ENCODE measurements around the gene NSA2.
"Not testable (repeated sequence)": the region's sequence is repeated elsewhere in the genome, so short reads cannot be mapped to it uniquely, and the experiment has no call there.

NSA2 gene

GRCh38 chr5:74767579-74767913 lies 497 bp downstream of the NSA2 start:
- ChIA-PET POLR2A (no interaction called here), CTCF (interaction anchor here (0.9 to 1.8 kb wide), 5 partner anchors 8 to 29 kb away, joined by 4 to 7 read pairs (median 5); no protein-coding TSS in a partner anchor)
- DNase-seq (ENCODE audit: extremely low spot score) = peak; percentile 19
- TF ChIP-seq CTCF (IDR thresholded peaks at IDR 0.05; ENCODE audit: control extremely low read depth, extremely low read depth, low read depth, missing control alignments) = no peak

DNA sequence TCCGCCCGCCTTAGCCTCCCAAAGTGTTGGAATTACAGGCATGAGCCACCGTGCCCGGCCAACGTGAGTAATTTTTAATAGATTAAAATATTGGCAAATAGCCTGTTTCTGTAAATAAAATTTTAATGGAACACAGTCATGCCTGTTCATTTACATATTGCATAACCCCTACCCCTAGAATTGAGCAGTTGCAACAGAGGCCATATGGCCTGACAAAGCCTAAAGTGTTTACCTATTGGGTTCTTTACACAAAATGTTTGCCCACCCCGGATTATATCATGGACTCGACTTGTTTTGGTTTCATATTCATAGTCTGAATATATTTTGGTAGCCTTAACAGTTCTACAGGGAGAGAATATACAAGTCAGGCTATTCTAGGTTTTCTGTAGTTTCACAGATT lies 5.3 kb downstream of the NSA2 start:
- ChIA-PET CTCF (interaction anchor here (1.6 to 4.1 kb wide), 2 partner anchors 9 to 13 kb away, joined by 5 to 18 read pairs; no protein-coding TSS in a partner anchor), POLR2A (no interaction called here)
- DNase-seq (ENCODE audit: extremely low spot score) = no peak
- TF ChIP-seq CTCF (IDR thresholded peaks at IDR 0.05; ENCODE audit: control extremely low read depth, extremely low read depth, low read depth, missing control alignments) = no peak

DNA sequence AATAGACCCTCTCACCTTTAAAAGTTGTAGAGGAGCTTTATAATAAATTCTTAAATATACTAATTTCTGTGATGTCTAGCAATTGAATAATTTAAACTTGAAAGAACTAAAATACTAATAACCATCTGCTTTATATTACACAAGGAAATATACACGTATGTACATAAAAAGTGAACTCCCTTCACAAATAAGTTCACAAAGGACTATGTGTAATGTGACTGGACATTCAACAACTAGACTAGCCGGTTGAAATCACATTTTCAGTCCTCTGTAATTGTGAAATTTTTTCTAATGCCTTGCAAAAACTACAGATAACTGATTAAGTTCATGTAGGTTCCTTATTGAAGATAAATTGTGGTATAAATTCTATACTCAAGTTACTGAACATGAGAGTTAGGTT lies 11.6 kb downstream of the NSA2 start:
- ChIA-PET CTCF (interaction anchor here (1.5 to 1.6 kb wide), 2 partner anchors 8 to 11 kb away, joined by 4 to 5 read pairs; partner anchors contain the start of genes GFM2 and NSA2), POLR2A (no interaction called here)

GRCh38 chr5:74786851-74787250 lies 19.8 kb downstream of the NSA2 start:
- ChIA-PET POLR2A (no interaction called here), CTCF (interaction anchor here (0.9 to 1.7 kb wide), 4 partner anchors 9 to 20 kb away, joined by 3 to 5 read pairs (median 4); partner anchors contain the start of genes GFM2 and NSA2)
- TF ChIP-seq CTCF (IDR thresholded peaks at IDR 0.05; ENCODE audit: control extremely low read depth, extremely low read depth, low read depth, missing control alignments) = no peak
- no peak for DNase-seq (ENCODE audit: extremely low spot score)

More for the DNA sequence above, 11.6 kb downstream of the NSA2 start:
- TF ChIP-seq CTCF (IDR thresholded peaks at IDR 0.05; ENCODE audit: control extremely low read depth, extremely low read depth, low read depth, missing control alignments) = no peak
- no peak for DNase-seq (ENCODE audit: extremely low spot score)

- CTCF ChIA-PET = interaction anchor here (0.9 to 1.7 kb wide), 4 partner anchors 9 to 21 kb away, joined by 3 to 5 read pairs (median 4); partner anchors contain the start of genes GFM2 and NSA2
- POLR2A ChIA-PET = no interaction called here
- DNase-seq (ENCODE audit: extremely low spot score) = no peak
- no peak for TF ChIP-seq CTCF (IDR thresholded peaks at IDR 0.05; ENCODE audit: control extremely low read depth, extremely low read depth, low read depth, missing control alignments)
Observed at GRCh38 chr5:74787424-74787823, 20.4 kb downstream of the NSA2 start.

DNA sequence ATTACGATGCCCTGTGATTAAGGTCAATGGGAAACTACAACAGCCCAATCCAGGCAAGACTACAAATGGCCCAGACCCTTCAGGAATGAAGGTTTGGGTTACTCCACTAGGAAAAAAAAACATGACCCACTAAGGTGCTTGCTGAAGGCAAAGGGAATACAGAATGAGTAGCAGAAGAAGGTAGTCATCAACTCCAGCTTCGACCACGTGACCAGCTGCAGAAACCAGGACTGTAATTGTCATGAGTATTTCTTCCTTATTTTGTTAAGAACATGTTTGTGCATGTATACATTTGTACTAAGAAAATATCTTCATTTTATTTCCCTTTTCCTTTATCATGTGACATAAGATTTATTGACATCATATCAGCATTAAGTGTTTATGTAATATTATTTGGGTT lies 24.6 kb downstream of the NSA2 start:
- POLR2A ChIA-PET; CTCF ChIA-PET; DNase-seq (ENCODE audit: extremely low spot score): not testable (repeated sequence)

GRCh38 chr5:74798977-74799911 lies 32.2 kb downstream of the NSA2 start:
- ChIA-PET POLR2A (no interaction called here), CTCF (interaction anchor here (1.8 kb wide), 1 partner anchor 11 kb away, joined by 5 read pairs; no protein-coding TSS in a partner anchor)
- no peak for TF ChIP-seq CTCF (IDR thresholded peaks at IDR 0.05; ENCODE audit: control extremely low read depth, extremely low read depth, low read depth, missing control alignments)
- DNase-seq (ENCODE audit: extremely low spot score) = no peak

Data from GM10248 (cell line).